Keratinocyte (primary cell): ENCODE measurements around the gene GDF9. TPM values are rescaled to one million over a fixed set of nuclear protein-coding genes. Genes with fewer than 3 reads are reported as not detected.

Source experiments
- DNase-seq: peaks from one replicate; pipeline ENCODE4 v3.0.0-alpha.2; 2011; ENCODE audit warnings: low read depth, missing footprints, low spot score
- FAIRE-seq: peaks from 2 replicates; lab custom pipeline; 2011; peaks lifted over from hg19 to GRCh38; lab: Jason Lieb, UNC
- H2AFZ ChIP-seq: 2 replicates; pipeline ENCODE4 v1.6.0; 2012; ENCODE audit warnings: low read length, control low read depth, inconsistent platforms; ENCODE audit not compliant: control insufficient read depth
- H3K27ac ChIP-seq: 2 replicates; pipeline ENCODE4 v1.5.1; 2011; ENCODE audit warnings: low read length; ENCODE audit not compliant: control insufficient read depth, insufficient read depth
- H3K27me3 ChIP-seq: 3 replicates; pipeline ENCODE4 v1.6.0; 2011; ENCODE audit warnings: low read length; ENCODE audit not compliant: control insufficient read depth, insufficient read depth; ENCODE audit errors: extremely low read depth
- H3K36me3 ChIP-seq, 2 experiments: 2 replicates in 1 of 2; 3 replicates in 1 of 2; pipeline ENCODE4 v1.5.1; 2011; ENCODE audit warnings: low read length in 2 of 2, mild to moderate bottlenecking in 1 of 2; ENCODE audit not compliant: control insufficient read depth in 2 of 2, insufficient read depth in 2 of 2; ENCODE audit errors: extremely low read depth in 1 of 2
- H3K4me1 ChIP-seq: 3 replicates; pipeline ENCODE4 v1.5.1; 2011; ENCODE audit warnings: low read length; ENCODE audit not compliant: control insufficient read depth, insufficient read depth; ENCODE audit errors: extremely low read depth
- H3K4me2 ChIP-seq: 3 replicates; pipeline ENCODE4 v1.6.0; 2011; ENCODE audit warnings: low read depth, low read length; ENCODE audit not compliant: control insufficient read depth, insufficient read depth; ENCODE audit errors: extremely low read depth
- H3K4me3 ChIP-seq, 3 experiments: fragments of 200-600 bp in 1 of 3; sonication (generic) in 1 of 3; 2 replicates in 2 of 3; 3 replicates in 1 of 3; pipeline ENCODE4 v1.5.1; 2011 to 2016; ENCODE audit warnings: low read length in 3 of 3, mild to moderate bottlenecking in 3 of 3, control low read depth in 2 of 3, inconsistent platforms in 1 of 3, low read depth in 1 of 3, mixed read lengths in 1 of 3, mixed run types in 1 of 3, moderate library complexity in 1 of 3; ENCODE audit not compliant: control insufficient read depth in 2 of 3, insufficient read depth in 2 of 3; ENCODE audit errors: extremely low read depth in 1 of 3
- H3K79me2 ChIP-seq: 2 replicates; pipeline ENCODE4 v1.6.0; 2012; ENCODE audit warnings: low read length; ENCODE audit not compliant: control insufficient read depth, insufficient read depth
- H3K9ac ChIP-seq: 3 replicates; pipeline ENCODE4 v1.6.0; 2011; ENCODE audit warnings: low read length; ENCODE audit not compliant: control insufficient read depth, insufficient read depth; ENCODE audit errors: extremely low read depth
- H3K9me1 ChIP-seq: 3 replicates; pipeline ENCODE4 v1.6.0; 2011; ENCODE audit warnings: low read length; ENCODE audit not compliant: control insufficient read depth, insufficient read depth; ENCODE audit errors: extremely low read depth
- H3K9me3 ChIP-seq: 2 replicates; pipeline ENCODE4 v1.5.1; 2012; ENCODE audit warnings: low read depth, low read length; ENCODE audit not compliant: control insufficient read depth
- H4K20me1 ChIP-seq: 3 replicates; pipeline ENCODE4 v1.6.0; 2011; ENCODE audit warnings: low read length; ENCODE audit not compliant: control insufficient read depth, insufficient read depth; ENCODE audit errors: extremely low read depth
- EZH2 ChIP-seq: IDR thresholded peaks from one replicate; pipeline ENCODE4 v1.6.1; 2012; ENCODE audit warnings: inconsistent platforms, mild to moderate bottlenecking, low read length, moderate library complexity
- dilution Hi-C: fragments of 300-500 bp; cut with MboI; formaldehyde crosslinking; loops from one replicate; pipeline ENCODE4 v1.7.0; 2020; ENCODE audit warnings: low sequenced_read_pairs; ENCODE audit not compliant: extremely low pct_ligation_motif_present
- polyA plus RNA-seq, 5 experiments: library from polyadenylated mRNA; depleted of rRNA in 3 of 5; stranded (reverse) in 3 of 5; stranded (forward) in 1 of 5; unstranded in 1 of 5; fragments of >200 nt; gene quantifications; 1 replicate in 1 of 5; 2 replicates in 3 of 5; 3 replicates in 1 of 5; pipeline versions ENCODE4 v1.2.1 to v1.2.3, GENCODE V29; 2011 to 2012; ENCODE audit warnings: missing spikeins in 2 of 5, low read depth in 1 of 5, low replicate concordance in 1 of 5
- TF ChIP-seq, protein P1 (sequence below), 3 experiments: IDR thresholded peaks in 1 of 3; conservative IDR thresholded peaks in 1 of 3; optimal IDR thresholded peaks in 1 of 3; 2 replicates in 2 of 3; 3 replicates in 1 of 3; pipeline versions ENCODE3 to v1.5.1; 2011; ENCODE audit warnings: low read length in 3 of 3, mild to moderate bottlenecking in 3 of 3, moderate library complexity in 2 of 3, control low read depth in 1 of 3, inconsistent platforms in 1 of 3; ENCODE audit not compliant: insufficient read depth in 2 of 3; ENCODE audit errors: extremely low read depth in 1 of 3

GDF9 gene
- polyA plus RNA-seq, 1 donor (not counting 4 experiments of a cell fraction or from before 2014, with no cell fraction given), result 0.21 TPM

DNA sequence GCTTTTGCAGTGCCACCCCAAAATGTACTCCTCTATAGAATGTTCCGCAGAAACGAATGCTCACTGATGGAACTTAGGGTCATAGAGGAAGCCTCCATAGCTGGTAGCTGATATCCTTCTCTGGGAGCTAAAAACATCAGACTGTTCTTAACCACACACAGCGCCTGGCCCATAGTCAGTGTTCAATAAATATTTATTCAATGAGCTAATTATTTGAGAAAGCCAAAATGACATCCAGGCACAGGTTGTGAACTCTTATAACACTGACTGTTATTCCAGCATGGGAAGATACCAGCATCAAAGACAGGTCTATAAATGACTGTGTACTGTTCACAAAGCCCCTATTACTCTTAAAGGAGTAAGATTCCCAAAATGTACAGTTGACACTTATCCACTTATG, 12.9 kb downstream of the GDF9 start:
- DNase-seq (no peak), FAIRE-seq (no peak)
- dilution Hi-C loops, result no loop called here
- Histone ChIP-seq H3K9me1 (no peaks in the 10 kb centered on the region), H4K20me1 (no peaks in the 10 kb centered on the region), H2AFZ (no peak overlapping the region), H3K9me3 (no peaks in the 10 kb centered on the region), H3K27ac (no peak overlapping the region), H3K36me3 (no peaks in the 10 kb centered on the region), H3K4me1 (no peaks in the 10 kb centered on the region), H3K27me3 (no peaks in the 10 kb centered on the region), H3K4me2 (no peak overlapping the region), H3K9ac (no peak overlapping the region), H3K79me2 (no peaks in the 10 kb centered on the region), H3K4me3 (no peak overlapping the region)
- TF ChIP-seq, protein P1, sequence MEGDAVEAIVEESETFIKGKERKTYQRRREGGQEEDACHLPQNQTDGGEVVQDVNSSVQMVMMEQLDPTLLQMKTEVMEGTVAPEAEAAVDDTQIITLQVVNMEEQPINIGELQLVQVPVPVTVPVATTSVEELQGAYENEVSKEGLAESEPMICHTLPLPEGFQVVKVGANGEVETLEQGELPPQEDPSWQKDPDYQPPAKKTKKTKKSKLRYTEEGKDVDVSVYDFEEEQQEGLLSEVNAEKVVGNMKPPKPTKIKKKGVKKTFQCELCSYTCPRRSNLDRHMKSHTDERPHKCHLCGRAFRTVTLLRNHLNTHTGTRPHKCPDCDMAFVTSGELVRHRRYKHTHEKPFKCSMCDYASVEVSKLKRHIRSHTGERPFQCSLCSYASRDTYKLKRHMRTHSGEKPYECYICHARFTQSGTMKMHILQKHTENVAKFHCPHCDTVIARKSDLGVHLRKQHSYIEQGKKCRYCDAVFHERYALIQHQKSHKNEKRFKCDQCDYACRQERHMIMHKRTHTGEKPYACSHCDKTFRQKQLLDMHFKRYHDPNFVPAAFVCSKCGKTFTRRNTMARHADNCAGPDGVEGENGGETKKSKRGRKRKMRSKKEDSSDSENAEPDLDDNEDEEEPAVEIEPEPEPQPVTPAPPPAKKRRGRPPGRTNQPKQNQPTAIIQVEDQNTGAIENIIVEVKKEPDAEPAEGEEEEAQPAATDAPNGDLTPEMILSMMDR (optimal IDR thresholded peaks at IDR 0.05 in 1 of 3, IDR thresholded peaks at IDR 0.05 in 1 of 3, conservative IDR thresholded peaks at IDR 0.05 in 1 of 3; ENCODE audit: extremely low read depth in 1 of 3, insufficient read depth in 2 of 3, low read length in 3 of 3), result no peak
- TF ChIP-seq EZH2, result no peak

DNA sequence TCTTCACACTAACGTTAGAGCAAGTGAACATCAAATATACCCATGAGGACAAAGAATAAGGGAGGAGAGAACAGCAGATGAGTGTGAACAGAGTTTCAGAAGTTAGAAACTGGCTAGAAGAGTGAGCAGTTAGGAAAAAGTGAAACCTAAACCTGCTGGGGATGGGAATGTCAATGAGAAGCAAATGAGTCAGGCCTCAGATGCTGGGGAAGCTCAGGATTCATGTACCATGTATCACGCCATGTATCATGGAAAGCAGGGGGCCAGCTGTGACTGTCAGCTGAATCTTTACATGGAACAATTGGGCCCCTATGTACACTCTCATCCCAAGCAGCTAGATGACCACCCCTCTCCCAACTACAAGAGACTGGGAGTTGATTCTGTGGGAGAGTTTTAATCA, 16.2 kb downstream of the GDF9 start:
- no peak overlapping the region for H3K4me2 ChIP-seq
- H3K27me3 ChIP-seq, result no peaks in the 10 kb centered on the region
- H2AFZ ChIP-seq, result no peak overlapping the region
- H3K27ac ChIP-seq, result no peak overlapping the region
- dilution Hi-C loops, result no loop called here
- no peaks in the 10 kb centered on the region for H3K36me3 ChIP-seq
- H3K79me2 ChIP-seq, result no peaks in the 10 kb centered on the region
- H3K9me1 ChIP-seq, result no peaks in the 10 kb centered on the region
- no peaks in the 10 kb centered on the region for H3K9me3 ChIP-seq
- no peak overlapping the region for H3K4me3 ChIP-seq
- no peak overlapping the region for H3K9ac ChIP-seq
- H4K20me1 ChIP-seq, result no peaks in the 10 kb centered on the region
- no peaks in the 10 kb centered on the region for H3K4me1 ChIP-seq
- FAIRE-seq (no peak), DNase-seq (no peak)
- TF ChIP-seq, protein P1 (optimal IDR thresholded peaks at IDR 0.05 in 1 of 3, IDR thresholded peaks at IDR 0.05 in 1 of 3, conservative IDR thresholded peaks at IDR 0.05 in 1 of 3; ENCODE audit: extremely low read depth in 1 of 3, insufficient read depth in 2 of 3, low read length in 3 of 3), result no peak
- no peak for TF ChIP-seq EZH2
